Left ventricle myocardium inferior (tissue), 1 donor: ENCODE measurements around the gene MICAL2. TPM values are rescaled to one million over a fixed set of nuclear protein-coding genes. Genes with fewer than 3 reads are reported as not detected.
A peak's percentile ranks its signal among the peaks of the same experiment; 100 is the strongest.

Experiments
- DNase-seq: peaks from one replicate; pipeline ENCODE4 v3.0.0-alpha.2; 2020
- H3K27ac ChIP-seq: fragments of 200-600 bp; replicated peaks from 2 replicates; pipeline ENCODE4 v1.8.0; 2021
- H3K27me3 ChIP-seq: fragments of 200-600 bp; 2 replicates; pipeline ENCODE4 v1.8.0; 2021; ENCODE audit warnings: low read depth
- H3K36me3 ChIP-seq: fragments of 200-600 bp; 2 replicates; pipeline ENCODE4 v1.8.0; 2021
- H3K4me1 ChIP-seq: fragments of 200-600 bp; 2 replicates; pipeline ENCODE4 v1.8.0; 2021
- H3K4me3 ChIP-seq: fragments of 200-600 bp; 2 replicates; pipeline ENCODE4 v1.8.0; 2021; ENCODE audit warnings: mild to moderate bottlenecking, moderate library complexity
- H3K9me3 ChIP-seq: fragments of 200-600 bp; replicated peaks from 2 replicates; pipeline ENCODE4 v1.8.0; 2021
- intact Hi-C: fragments of 100-400 bp; cut with micrococcal nuclease; formaldehyde crosslinking; loops from one replicate; pipeline ENCODE4 v1.11.0; 2022
- total RNA-seq: library from RNA; stranded (reverse); fragmentation: NEBNext Ultra II Directional; extraction: Animal tissue kit (Norgen Biotek cat#: 25700); gene quantifications from one replicate; pipeline ENCODE4 v1.2.1, GENCODE V29; 2021
- TF ChIP-seq, protein P1 (sequence below): fragments of 200-600 bp; IDR thresholded peaks from 2 replicates; pipeline ENCODE4 v1.8.0; 2021; ENCODE audit warnings: antibody characterized with exemption, mild to moderate bottlenecking, borderline replicate concordance
- donor health status: DM: no; HTN: yes; CAD: no; lungs with severe emphysema.

MICAL2 gene
- total RNA-seq, 1 donor from 2014 or later, result 85.0 TPM

DNA sequence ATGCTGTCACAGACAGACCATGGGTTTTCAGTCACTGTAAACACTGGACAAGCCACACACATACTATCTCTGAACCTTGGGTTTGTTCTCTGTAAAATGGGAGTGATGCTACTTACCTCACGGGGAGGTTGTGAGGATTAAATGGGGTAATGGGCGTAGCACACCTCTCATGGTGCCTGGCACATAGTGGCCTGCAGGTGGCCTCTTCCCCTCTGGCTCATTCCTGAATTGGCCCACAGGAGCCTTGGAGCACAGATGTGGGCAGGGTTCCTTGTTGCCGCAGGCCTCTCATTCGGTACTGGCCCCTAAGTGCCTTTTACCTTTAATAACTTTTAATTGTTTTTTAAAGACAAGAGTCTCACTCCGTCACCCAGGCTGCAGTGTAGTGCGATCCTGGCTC, 11.7 kb downstream of the MICAL2 start:
- Histone ChIP-seq H3K4me3 (no peak overlapping the region), H3K36me3 (no peaks in the 10 kb centered on the region), H3K27ac (no peak overlapping the region), H3K4me1 (peaks cover 96% of the 10 kb centered on the region), H3K27me3 (no peaks in the 10 kb centered on the region), H3K9me3 (no peaks in the 10 kb centered on the region)
- DNase-seq, result no peak
- intact Hi-C loops, result no loop called here
- TF ChIP-seq, protein P1, sequence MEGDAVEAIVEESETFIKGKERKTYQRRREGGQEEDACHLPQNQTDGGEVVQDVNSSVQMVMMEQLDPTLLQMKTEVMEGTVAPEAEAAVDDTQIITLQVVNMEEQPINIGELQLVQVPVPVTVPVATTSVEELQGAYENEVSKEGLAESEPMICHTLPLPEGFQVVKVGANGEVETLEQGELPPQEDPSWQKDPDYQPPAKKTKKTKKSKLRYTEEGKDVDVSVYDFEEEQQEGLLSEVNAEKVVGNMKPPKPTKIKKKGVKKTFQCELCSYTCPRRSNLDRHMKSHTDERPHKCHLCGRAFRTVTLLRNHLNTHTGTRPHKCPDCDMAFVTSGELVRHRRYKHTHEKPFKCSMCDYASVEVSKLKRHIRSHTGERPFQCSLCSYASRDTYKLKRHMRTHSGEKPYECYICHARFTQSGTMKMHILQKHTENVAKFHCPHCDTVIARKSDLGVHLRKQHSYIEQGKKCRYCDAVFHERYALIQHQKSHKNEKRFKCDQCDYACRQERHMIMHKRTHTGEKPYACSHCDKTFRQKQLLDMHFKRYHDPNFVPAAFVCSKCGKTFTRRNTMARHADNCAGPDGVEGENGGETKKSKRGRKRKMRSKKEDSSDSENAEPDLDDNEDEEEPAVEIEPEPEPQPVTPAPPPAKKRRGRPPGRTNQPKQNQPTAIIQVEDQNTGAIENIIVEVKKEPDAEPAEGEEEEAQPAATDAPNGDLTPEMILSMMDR, result peak; percentile 50

DNA sequence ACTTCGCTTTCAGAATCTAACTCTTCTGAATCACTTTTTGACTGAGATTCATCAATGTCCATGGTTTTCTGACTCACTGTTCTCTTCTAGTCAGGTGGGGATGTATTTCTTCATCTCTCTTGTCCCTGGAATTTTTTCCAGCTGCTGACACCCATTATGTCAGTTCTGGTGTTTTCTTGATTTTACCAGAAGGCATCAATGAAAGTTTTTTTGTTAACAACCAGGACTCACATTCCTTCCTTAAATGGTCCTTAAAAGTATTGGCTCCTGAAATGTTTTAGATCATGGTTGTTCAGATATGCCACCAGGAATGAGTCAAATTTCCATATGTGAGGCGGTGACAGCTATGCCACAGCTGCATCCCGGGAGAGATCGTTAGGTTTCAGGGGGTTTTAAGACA, 12.9 kb downstream of the MICAL2 start:
- peaks cover 95% of the 10 kb centered on the region for H3K4me1 ChIP-seq
- intact Hi-C loops, result no loop called here

DNA sequence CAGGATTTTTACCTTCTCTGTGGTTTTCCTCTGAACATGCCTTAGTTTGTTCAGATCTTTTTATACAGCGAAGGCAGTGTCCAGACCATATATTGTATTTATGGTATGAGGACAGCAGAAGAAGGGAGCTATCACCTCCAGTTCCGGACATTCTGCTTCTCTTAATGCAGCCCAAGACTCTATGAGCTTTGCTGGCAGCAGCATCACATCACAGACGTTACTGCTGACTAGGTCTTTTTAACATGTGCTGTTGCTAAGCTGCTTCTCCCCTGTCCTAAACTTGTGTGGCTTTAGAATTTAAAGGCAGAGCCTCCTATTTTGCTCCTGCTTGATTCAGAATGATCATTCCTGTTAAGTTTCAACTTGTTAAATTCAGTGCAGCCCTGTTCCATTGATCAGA, 13.4 kb downstream of the MICAL2 start:
- TF ChIP-seq, protein P1, result no peak
- no peak overlapping the region for H3K4me3 ChIP-seq
- H3K36me3 ChIP-seq, result no peaks in the 10 kb centered on the region
- intact Hi-C loops, result no loop called here
- no peaks in the 10 kb centered on the region for H3K9me3 ChIP-seq
- peaks cover 90% of the 10 kb centered on the region for H3K4me1 ChIP-seq
- DNase-seq, result no peak
- H3K27me3 ChIP-seq, result no peaks in the 10 kb centered on the region
- peak overlapping the region; percentile 65 for H3K27ac ChIP-seq

More for the DNA sequence above, 12.9 kb downstream of the MICAL2 start:
- Histone ChIP-seq H3K36me3 (no peaks in the 10 kb centered on the region), H3K27ac (no peak overlapping the region), H3K9me3 (no peaks in the 10 kb centered on the region), H3K4me3 (no peak overlapping the region), H3K27me3 (no peaks in the 10 kb centered on the region)
- no peak for DNase-seq
- TF ChIP-seq, protein P1, result no peak

DNA sequence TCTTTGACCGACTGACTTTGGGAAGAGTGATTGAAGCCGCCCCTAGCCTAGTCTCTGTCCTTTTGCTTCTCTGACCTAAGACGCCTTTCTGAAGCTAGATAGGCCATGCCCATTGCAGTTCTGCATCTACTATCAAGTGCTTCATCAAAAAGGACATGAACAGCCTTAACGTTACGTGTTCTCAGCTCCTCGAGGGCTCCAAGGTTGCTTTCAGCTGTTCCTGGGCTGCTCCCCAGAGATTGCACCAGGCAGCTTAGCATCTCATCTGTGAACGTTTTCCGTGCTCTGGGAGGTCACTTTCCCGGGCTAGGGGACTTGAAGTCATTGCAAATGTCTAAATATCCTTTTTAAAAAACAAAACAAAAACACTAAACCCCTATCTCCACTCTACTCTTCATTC, 13.9 kb downstream of the MICAL2 start:
- no peaks in the 10 kb centered on the region for H3K9me3 ChIP-seq
- DNase-seq, result no peak
- no peaks in the 10 kb centered on the region for H3K27me3 ChIP-seq
- H3K36me3 ChIP-seq, result no peaks in the 10 kb centered on the region
- no peak overlapping the region for H3K4me3 ChIP-seq
- TF ChIP-seq, protein P1, result no peak
- H3K4me1 ChIP-seq, result peaks cover 85% of the 10 kb centered on the region
- intact Hi-C loops, result no loop called here
- H3K27ac ChIP-seq, result peak overlapping the region; percentile 65

DNA sequence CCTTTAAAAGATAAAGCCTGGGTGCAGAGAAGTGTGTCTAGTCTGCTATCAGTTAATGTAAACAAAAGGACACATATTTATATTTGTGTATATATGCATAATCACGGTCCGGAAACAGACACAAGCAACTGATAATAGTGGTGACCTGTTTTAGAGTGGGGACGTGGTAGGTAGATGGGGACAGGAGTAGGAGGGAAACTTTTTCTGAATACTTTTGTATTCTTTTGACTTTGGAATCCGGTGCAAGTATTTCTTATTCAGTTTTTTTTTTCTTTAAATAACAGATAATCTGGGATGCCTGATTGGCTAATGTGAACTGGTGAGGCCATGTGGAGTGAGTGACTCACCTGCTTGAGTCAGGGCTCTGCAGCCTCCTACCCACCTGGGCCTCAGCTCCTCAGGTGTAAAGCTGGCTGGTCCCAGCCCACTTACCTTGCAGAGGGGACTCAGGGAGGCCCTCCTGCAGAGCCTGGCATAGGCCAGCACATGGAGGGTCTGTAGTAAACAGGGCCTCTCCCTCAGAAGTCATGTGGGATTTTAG, 15.3 kb downstream of the MICAL2 start:
- Histone ChIP-seq H3K27ac (no peak overlapping the region), H3K36me3 (no peaks in the 10 kb centered on the region), H3K4me3 (no peak overlapping the region), H3K27me3 (no peaks in the 10 kb centered on the region), H3K4me1 (peaks cover 85% of the 10 kb centered on the region), H3K9me3 (no peaks in the 10 kb centered on the region)
- intact Hi-C loops, result no loop called here
- DNase-seq, result no peak
- TF ChIP-seq, protein P1, result no peak
